ENCODE measurements around the gene GNA12.

Gene GNA12

DNA sequence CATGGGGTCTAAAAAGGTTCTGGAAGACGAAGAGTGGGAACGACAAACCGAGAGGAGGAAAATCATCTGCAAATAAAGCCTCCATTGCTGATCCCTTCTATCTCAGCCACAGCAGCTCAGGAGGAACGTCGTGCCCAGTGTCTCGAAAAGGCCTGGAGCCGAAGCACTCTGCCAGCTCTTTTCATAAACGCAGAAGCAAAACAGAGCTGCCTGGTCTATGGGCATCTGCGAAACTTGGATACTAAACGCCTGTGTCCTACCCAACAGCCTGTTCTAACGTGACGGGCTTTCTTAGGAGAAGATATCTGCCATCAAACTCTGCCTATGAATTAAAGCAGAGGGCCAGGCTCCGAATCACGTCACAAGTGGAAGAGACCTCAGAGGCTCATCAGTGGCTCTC is 68.7 kb downstream of the GNA12 start:
- no peak for DNase-seq (ENCODE audit: low spot score)
- TF ChIP-seq, protein P1, sequence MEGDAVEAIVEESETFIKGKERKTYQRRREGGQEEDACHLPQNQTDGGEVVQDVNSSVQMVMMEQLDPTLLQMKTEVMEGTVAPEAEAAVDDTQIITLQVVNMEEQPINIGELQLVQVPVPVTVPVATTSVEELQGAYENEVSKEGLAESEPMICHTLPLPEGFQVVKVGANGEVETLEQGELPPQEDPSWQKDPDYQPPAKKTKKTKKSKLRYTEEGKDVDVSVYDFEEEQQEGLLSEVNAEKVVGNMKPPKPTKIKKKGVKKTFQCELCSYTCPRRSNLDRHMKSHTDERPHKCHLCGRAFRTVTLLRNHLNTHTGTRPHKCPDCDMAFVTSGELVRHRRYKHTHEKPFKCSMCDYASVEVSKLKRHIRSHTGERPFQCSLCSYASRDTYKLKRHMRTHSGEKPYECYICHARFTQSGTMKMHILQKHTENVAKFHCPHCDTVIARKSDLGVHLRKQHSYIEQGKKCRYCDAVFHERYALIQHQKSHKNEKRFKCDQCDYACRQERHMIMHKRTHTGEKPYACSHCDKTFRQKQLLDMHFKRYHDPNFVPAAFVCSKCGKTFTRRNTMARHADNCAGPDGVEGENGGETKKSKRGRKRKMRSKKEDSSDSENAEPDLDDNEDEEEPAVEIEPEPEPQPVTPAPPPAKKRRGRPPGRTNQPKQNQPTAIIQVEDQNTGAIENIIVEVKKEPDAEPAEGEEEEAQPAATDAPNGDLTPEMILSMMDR (IDR thresholded peaks at IDR 0.05; ENCODE audit: extremely low read depth, missing control alignments), result no peak

DNA sequence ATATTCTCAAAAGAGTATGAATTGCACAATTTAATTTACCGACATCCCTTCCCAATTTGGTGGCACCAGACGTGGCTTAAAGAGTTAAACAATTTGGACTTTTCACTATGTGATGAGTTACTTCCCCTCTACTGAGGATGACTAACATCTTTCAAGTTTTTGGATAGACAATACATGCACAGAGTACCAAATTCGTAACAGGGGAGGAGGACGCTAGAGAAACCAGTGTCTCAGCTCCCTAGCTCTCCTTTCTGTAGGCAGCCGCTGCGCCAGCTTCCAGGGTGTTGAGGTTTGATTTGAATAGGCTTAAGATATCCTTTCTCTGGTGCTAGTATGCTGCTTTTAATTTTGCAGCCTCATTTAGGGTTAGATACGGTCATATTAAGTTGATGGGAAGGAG is 69.2 kb downstream of the GNA12 start:
- DNase-seq (ENCODE audit: low spot score), result no peak
- TF ChIP-seq, protein P1 (IDR thresholded peaks at IDR 0.05; ENCODE audit: extremely low read depth, missing control alignments), result no peak

DNA sequence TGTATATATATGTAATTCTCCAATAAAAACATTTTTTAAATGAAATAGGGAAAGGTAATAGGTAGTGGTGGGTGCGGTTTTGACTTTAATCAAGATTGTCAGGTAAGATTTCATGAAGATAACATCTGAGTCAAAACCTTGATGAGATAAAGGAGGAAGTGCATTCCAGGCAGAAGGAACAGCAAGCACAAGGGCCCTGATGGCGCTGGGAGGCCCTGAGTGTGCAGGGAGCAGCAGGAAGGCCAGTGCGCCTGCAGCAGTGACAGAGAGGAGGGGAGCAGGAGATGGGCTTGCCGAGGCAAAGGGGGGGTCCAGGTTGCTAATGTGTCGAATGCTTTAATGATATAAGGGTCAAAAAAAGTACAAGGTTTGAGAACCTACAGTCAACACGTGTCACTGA is 69.8 kb downstream of the GNA12 start:
- TF ChIP-seq, protein P1 (IDR thresholded peaks at IDR 0.05; ENCODE audit: extremely low read depth, missing control alignments), result no peak
- no peak for DNase-seq (ENCODE audit: low spot score)

DNA sequence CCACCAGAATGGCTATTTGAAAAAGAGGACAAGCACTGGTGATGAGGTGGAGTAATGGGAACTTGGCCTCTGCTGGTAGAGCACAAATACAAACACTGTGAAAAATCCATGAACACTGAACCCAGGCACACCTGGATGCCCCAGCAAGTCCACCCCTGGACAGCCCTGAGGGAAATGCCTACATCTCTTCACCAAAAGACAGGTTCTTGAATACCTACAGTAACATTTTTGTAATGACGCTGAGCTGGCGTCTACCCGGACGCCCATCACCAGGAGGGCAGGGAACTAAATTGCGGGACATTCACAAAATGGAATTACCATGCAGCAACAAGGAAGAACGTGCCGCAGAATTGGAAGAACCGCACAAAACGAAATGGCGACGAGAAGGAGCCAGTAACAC is 70.5 kb downstream of the GNA12 start:
- DNase-seq (ENCODE audit: low spot score), result no peak
- TF ChIP-seq, protein P1 (IDR thresholded peaks at IDR 0.05; ENCODE audit: extremely low read depth, missing control alignments), result no peak

DNA sequence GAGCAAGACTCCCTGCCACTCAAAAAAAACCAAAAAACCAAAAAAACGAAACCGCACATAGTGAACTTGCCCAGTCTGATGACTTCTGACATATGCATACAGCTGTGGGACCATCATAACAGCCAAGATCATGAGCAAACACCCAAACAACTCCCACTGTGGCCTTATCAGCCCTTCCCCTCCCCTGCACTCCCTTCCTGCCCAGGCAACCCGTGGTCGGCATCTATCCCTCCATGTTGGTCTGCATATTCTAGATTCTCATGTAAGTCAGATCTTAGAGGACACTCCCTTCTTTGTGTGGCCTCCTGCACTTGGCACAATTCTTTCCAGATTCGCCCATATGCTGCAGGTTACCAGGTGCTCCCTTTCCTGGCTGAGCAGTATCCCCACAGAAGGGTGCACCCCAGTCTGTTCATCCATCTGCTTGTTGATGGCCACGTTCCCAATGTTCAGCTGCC is 72.8 kb downstream of the GNA12 start:
- no peak for DNase-seq (ENCODE audit: low spot score)
- TF ChIP-seq, protein P1 (IDR thresholded peaks at IDR 0.05; ENCODE audit: extremely low read depth, missing control alignments), result no peak

DNA sequence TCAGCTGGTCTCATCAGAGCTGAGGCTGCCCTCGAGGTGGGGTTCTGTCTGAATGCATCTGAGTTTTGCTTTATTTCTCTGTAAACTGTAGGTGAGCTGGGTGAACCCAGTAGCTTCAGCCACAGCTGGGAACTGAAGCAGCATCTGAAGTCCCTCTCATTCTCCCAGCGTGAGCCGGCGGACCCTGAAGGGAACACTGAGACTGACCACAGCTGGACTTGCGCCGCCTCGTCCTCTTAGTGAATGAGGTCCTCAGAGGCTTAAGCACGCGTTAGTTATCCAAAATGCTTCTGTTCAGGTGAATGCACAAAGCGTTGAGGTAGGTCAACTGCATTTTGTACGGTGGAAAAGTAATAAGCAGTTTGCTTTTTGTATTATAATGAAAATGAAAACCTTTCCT is 79.5 kb downstream of the GNA12 start:
- TF ChIP-seq, protein P1 (IDR thresholded peaks at IDR 0.05; ENCODE audit: extremely low read depth, missing control alignments), result no peak
- no peak for DNase-seq (ENCODE audit: low spot score)

DNA sequence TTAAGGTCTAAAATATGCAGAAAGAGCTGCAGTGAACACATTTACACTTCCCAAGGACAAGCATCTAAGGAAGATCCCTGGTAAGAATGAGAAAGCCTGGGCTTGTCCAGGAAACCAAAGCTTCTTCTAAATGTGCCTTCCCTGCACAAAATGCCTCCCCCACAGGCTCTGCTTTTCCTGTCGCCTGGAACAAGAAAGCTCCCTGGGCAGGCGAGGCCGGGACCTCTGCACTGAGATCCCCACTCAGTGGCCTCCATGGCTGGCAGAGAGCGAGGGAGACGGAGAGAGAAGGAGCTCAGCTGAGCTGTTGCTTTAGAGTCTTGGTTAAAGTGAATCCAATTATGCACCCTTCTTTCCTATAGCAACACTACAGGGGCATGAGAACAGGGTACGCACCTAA is 80.5 kb downstream of the GNA12 start:
- no peak for DNase-seq (ENCODE audit: low spot score)
- TF ChIP-seq, protein P1 (IDR thresholded peaks at IDR 0.05; ENCODE audit: extremely low read depth, missing control alignments), result no peak
